ENCODE data around the gene CCDC146. TPM values are rescaled to one million over a fixed set of nuclear protein-coding genes. Genes with fewer than 3 reads are reported as not detected.

The CCDC146 gene
- total and polyA plus RNA-seq, 2 of the 13 experiments (the other 11 are each of a cell fraction or from before 2014, with no cell fraction given), result 2.4 to 4.1 TPM

DNA sequence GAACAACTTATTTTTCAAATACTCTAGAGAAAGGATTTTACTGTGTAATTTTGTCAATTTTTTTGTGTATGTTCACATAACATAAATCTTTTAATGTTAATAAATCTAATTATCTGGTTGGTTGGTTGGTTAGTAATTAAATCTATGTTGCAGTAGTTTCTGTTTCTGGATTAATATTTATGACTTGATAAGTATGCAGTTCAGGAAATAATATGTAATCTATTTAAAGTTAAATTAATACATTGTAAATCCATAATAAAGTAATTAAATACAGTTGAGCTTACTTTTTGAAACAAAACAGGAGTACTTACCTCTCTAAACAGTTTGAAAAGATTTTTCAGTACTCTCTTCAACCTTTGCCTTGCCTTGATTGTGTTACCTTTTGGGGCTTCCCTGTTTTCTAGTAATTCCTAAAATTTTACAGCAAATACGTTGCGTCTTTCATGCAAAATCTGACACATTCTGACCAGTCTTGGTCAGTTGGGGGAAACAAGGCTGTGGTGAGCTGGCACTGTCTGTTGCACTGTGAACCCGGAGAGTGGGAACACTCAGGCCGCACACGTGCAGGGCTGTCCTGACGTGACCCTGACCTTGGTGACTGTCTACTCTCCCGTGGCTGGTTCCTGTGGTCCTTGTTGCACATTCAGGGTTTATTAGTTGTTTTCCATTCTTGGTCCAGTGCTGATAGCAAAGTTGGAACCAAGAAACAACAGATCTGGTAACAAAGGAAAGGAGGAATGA, 122.8 kb downstream of the CCDC146 start (continued):
- peak; percentile 61 for TF ChIP-seq CREB1 (IDR thresholded peaks at IDR 0.05)
- no peak; the same call in 1 of the 2 replicates for TF ChIP-seq CREB1 (CRISPR knock-in tag; IDR thresholded peaks at IDR 0.05)
- peak; percentile 24; the same call in 1 of the 2 replicates for TF ChIP-seq ZSCAN9 (CRISPR knock-in tag; IDR thresholded peaks at IDR 0.05; ENCODE audit: borderline replicate concordance)
- TF ChIP-seq SKI (IDR thresholded peaks at IDR 0.05; ENCODE audit: partially characterized antibody), result peak; percentile 97
- TF ChIP-seq MEF2D (CRISPR knock-in tag; IDR thresholded peaks at IDR 0.05), result peak; percentile 68; the same call in 1 of the 2 replicates
- TF ChIP-seq ZFX (CRISPR knock-in tag; IDR thresholded peaks at IDR 0.05; ENCODE audit: low read depth), result peak; percentile 70
- TF ChIP-seq ETV5 (CRISPR knock-in tag; IDR thresholded peaks at IDR 0.05; ENCODE audit: borderline replicate concordance), result peak; percentile 48; the same call in 1 of the 2 replicates
- no peak for TF ChIP-seq SMYD3 (CRISPR knock-in tag; IDR thresholded peaks at IDR 0.05)
- TF ChIP-seq, protein P1, sequence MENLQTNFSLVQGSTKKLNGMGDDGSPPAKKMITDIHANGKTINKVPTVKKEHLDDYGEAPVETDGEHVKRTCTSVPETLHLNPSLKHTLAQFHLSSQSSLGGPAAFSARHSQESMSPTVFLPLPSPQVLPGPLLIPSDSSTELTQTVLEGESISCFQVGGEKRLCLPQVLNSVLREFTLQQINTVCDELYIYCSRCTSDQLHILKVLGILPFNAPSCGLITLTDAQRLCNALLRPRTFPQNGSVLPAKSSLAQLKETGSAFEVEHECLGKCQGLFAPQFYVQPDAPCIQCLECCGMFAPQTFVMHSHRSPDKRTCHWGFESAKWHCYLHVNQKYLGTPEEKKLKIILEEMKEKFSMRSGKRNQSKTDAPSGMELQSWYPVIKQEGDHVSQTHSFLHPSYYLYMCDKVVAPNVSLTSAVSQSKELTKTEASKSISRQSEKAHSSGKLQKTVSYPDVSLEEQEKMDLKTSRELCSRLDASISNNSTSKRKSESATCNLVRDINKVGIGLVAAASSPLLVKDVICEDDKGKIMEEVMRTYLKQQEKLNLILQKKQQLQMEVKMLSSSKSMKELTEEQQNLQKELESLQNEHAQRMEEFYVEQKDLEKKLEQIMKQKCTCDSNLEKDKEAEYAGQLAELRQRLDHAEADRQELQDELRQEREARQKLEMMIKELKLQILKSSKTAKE (CRISPR knock-in tag; IDR thresholded peaks at IDR 0.05; ENCODE audit: borderline replicate concordance), result peak; percentile 95
- TF ChIP-seq, protein P2, sequence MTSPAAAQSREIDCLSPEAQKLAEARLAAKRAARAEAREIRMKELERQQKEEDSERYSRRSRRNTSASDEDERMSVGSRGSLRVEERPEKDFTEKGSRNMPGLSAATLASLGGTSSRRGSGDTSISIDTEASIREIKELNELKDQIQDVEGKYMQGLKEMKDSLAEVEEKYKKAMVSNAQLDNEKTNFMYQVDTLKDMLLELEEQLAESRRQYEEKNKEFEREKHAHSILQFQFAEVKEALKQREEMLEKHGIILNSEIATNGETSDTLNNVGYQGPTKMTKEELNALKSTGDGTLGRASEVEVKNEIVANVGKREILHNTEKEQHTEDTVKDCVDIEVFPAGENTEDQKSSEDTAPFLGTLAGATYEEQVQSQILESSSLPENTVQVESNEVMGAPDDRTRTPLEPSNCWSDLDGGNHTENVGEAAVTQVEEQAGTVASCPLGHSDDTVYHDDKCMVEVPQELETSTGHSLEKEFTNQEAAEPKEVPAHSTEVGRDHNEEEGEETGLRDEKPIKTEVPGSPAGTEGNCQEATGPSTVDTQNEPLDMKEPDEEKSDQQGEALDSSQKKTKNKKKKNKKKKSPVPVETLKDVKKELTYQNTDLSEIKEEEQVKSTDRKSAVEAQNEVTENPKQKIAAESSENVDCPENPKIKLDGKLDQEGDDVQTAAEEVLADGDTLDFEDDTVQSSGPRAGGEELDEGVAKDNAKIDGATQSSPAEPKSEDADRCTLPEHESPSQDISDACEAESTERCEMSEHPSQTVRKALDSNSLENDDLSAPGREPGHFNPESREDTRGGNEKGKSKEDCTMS (CRISPR knock-in tag; conservative IDR thresholded peaks at IDR 0.05), result no peak
- TF ChIP-seq ZNF292 (CRISPR knock-in tag; IDR thresholded peaks at IDR 0.05; ENCODE audit: borderline replicate concordance, low read depth), result peak; percentile 91; the same call in 1 of the 2 replicates
- TF ChIP-seq, protein P3, sequence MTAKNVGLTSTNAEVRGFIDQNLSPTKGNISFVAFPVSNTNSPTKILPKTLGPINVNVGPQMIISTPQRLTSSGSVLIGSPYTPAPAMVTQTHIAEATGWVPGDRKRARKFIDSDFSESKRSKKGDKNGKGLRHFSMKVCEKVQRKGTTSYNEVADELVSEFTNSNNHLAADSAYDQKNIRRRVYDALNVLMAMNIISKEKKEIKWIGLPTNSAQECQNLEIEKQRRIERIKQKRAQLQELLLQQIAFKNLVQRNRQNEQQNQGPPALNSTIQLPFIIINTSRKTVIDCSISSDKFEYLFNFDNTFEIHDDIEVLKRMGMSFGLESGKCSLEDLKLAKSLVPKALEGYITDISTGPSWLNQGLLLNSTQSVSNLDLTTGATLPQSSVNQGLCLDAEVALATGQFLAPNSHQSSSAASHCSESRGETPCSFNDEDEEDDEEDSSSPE (CRISPR knock-in tag; IDR thresholded peaks at IDR 0.05), result peak; percentile 70
- TF ChIP-seq REPIN1 (CRISPR knock-in tag; IDR thresholded peaks at IDR 0.05; ENCODE audit: borderline replicate concordance, low read depth), result 0 out of 2 replicates have a peak, but pooled peaks have one; percentile 29
- 0 out of 2 replicates have a peak, but pooled peaks have one; percentile 31 for TF ChIP-seq MEIS2 (CRISPR knock-in tag; IDR thresholded peaks at IDR 0.05)
- no peak for TF ChIP-seq FOXP1 (IDR thresholded peaks at IDR 0.05)
- TF ChIP-seq FOXP1 (CRISPR knock-in tag; IDR thresholded peaks at IDR 0.05), result peak; percentile 68
- no peak for TF ChIP-seq MLLT10 (CRISPR knock-in tag; IDR thresholded peaks at IDR 0.05)
- TF ChIP-seq RXRA (CRISPR knock-in tag; IDR thresholded peaks at IDR 0.05), result peak; percentile 99
- no peak for TF ChIP-seq STAT5B (CRISPR knock-in tag; IDR thresholded peaks at IDR 0.05)
- TF ChIP-seq PHF8 (CRISPR knock-in tag; IDR thresholded peaks at IDR 0.05), result peak; percentile 37; the same call in 1 of the 2 replicates
- peak; percentile 87 for TF ChIP-seq MED1 (CRISPR knock-in tag; IDR thresholded peaks at IDR 0.05)
- TF ChIP-seq NCOR1 (IDR thresholded peaks at IDR 0.05; ENCODE audit: borderline replicate concordance, low read length), result peak; percentile 84
- TF ChIP-seq SOX6 (IDR thresholded peaks at IDR 0.05), result no peak
- peak; percentile 75 for TF ChIP-seq SOX6 (CRISPR knock-in tag; IDR thresholded peaks at IDR 0.05)
- peak; percentile 83; the same call in 1 of the 2 replicates for TF ChIP-seq SP140L (CRISPR knock-in tag; IDR thresholded peaks at IDR 0.05; ENCODE audit: borderline replicate concordance)
